Activated gamma-delta T cell treated with anti-CD3 and anti-CD28 coated beads, Interleukin-2, amount 50 U/mL, for 16 hours (primary cell): ENCODE measurements around the gene FSTL3.
"Not testable (repeated sequence)": the region's sequence is repeated elsewhere in the genome, so short reads cannot be mapped to it uniquely, and the experiment has no call there.

ENCODE experiments used
- DNase-seq: peaks from one replicate; pipeline ENCODE4 v3.0.0-alpha.2; 2020; ENCODE audit warnings: low read depth

The FSTL3 gene

GRCh38 chr19:682678-683320 is 6.6 kb downstream of the FSTL3 start:
- DNase-seq = no peak

- no peak for DNase-seq
These were observed 9.3 kb downstream of the FSTL3 start for GRCh38 chr19:685454-685931.

- no peak for DNase-seq
These were observed 10.6 kb downstream of the FSTL3 start for GRCh38 chr19:686589-687297.

GRCh38 chr19:687569-688166 is 11.5 kb downstream of the FSTL3 start:
- DNase-seq = no peak

GRCh38 chr19:688214-688613 is 12.0 kb downstream of the FSTL3 start:
- no peak for DNase-seq

- no peak for DNase-seq
These were observed 12.8 kb downstream of the FSTL3 start for GRCh38 chr19:688992-689391.

GRCh38 chr19:690203-690602 is 14.0 kb downstream of the FSTL3 start:
- DNase-seq = no peak

- no peak for DNase-seq
These were observed 18.5 kb downstream of the FSTL3 start for GRCh38 chr19:694481-695351.

GRCh38 chr19:695352-695949 is 19.3 kb downstream of the FSTL3 start, which contains the start of gene PRSS57:
TSS of gene PRSS57 (minus strand) at chr19:695452. CDS start at chr19:695430, 22 bp downstream.
- DNase-seq = no peak

- not testable (repeated sequence) for DNase-seq
These were observed 22.3 kb downstream of the FSTL3 start for GRCh38 chr19:698529-698928.

- DNase-seq = not testable (repeated sequence)
These were observed 23.7 kb downstream of the FSTL3 start for GRCh38 chr19:699885-700284.

GRCh38 chr19:702847-703246 is 26.7 kb downstream of the FSTL3 start:
- not testable (repeated sequence) for DNase-seq

- DNase-seq = no peak
These were observed 27.1 kb downstream of the FSTL3 start for GRCh38 chr19:703329-703650.

GRCh38 chr19:703651-704446 is 27.7 kb downstream of the FSTL3 start:
- peak; percentile 31 for DNase-seq

- DNase-seq = no peak
These were observed 28.2 kb downstream of the FSTL3 start for GRCh38 chr19:704447-704741.

GRCh38 chr19:708154-709143 is 32.3 kb downstream of the FSTL3 start, which contains the start of gene PALM:
TSS of gene PALM (plus strand) at chr19:708935. CDS start at chr19:709147, 212 bp downstream.
- DNase-seq = no peak

GRCh38 chr19:709196-709964 is 33.2 kb downstream of the FSTL3 start:
- DNase-seq = no peak

GRCh38 chr19:709965-710571 is 33.9 kb downstream of the FSTL3 start:
- no peak for DNase-seq

GRCh38 chr19:710767-711166 is 34.6 kb downstream of the FSTL3 start:
- DNase-seq = no peak
